ENCODE measurements around the gene WASL.

WASL gene

DNA sequence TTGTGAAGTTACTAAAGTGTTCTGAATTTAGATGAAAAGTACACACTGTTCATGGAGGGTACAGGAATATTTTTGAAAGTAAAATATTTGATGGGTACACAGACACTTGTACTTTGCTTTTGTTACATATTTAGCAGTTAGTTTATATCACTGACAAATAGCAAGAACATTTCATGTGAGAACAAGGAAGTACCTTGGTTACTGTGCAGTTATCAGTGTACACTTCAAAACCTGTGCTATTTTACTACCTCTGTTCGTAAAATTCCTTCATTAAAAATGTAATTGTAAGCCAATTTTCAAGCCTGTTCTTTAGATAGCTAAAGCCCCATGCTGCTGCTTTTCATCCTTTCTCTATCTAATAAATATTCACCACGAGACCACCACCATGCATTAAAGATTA is 39.8 kb upstream of the WASL start:
- Histone ChIP-seq H4K20me1 (ENCODE audit: insufficient read depth, low read length) (no peaks in the 10 kb centered on the region), H3K79me2 (ENCODE audit: low read length) (no peaks in the 10 kb centered on the region), H3K9me3 (ENCODE audit: insufficient read depth, low read length) (no peaks in the 10 kb centered on the region), H3K4me3 (ENCODE audit: low read length) (no peak overlapping the region; the same call in 1 of the 2 replicates), H3K36me3 (replicated peaks; ENCODE audit: low read depth, low read length) (no peaks in the 10 kb centered on the region), H2AFZ (ENCODE audit: low read depth, low read length) (peak overlapping the region; percentile 76), H3K27ac (ENCODE audit: low read length) (no peak overlapping the region), H3K27me3 (ENCODE audit: low read depth, low read length) (no peaks in the 10 kb centered on the region), H3K9ac (ENCODE audit: low read length) (peak overlapping the region; percentile 16; the same call in 1 of the 2 replicates), H3K4me2 (ENCODE audit: low read length) (peak overlapping the region; percentile 39), H3K4me1 (ENCODE audit: low read length) (peaks cover 48% of the 10 kb centered on the region)
- TF ChIP-seq, protein P1, sequence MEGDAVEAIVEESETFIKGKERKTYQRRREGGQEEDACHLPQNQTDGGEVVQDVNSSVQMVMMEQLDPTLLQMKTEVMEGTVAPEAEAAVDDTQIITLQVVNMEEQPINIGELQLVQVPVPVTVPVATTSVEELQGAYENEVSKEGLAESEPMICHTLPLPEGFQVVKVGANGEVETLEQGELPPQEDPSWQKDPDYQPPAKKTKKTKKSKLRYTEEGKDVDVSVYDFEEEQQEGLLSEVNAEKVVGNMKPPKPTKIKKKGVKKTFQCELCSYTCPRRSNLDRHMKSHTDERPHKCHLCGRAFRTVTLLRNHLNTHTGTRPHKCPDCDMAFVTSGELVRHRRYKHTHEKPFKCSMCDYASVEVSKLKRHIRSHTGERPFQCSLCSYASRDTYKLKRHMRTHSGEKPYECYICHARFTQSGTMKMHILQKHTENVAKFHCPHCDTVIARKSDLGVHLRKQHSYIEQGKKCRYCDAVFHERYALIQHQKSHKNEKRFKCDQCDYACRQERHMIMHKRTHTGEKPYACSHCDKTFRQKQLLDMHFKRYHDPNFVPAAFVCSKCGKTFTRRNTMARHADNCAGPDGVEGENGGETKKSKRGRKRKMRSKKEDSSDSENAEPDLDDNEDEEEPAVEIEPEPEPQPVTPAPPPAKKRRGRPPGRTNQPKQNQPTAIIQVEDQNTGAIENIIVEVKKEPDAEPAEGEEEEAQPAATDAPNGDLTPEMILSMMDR (IDR thresholded peaks at IDR 0.05; ENCODE audit: low read depth, low read length), result no peak
- TF ChIP-seq EZH2phosphoT487 (IDR thresholded peaks at IDR 0.05; ENCODE audit: low read depth), result no peak

DNA sequence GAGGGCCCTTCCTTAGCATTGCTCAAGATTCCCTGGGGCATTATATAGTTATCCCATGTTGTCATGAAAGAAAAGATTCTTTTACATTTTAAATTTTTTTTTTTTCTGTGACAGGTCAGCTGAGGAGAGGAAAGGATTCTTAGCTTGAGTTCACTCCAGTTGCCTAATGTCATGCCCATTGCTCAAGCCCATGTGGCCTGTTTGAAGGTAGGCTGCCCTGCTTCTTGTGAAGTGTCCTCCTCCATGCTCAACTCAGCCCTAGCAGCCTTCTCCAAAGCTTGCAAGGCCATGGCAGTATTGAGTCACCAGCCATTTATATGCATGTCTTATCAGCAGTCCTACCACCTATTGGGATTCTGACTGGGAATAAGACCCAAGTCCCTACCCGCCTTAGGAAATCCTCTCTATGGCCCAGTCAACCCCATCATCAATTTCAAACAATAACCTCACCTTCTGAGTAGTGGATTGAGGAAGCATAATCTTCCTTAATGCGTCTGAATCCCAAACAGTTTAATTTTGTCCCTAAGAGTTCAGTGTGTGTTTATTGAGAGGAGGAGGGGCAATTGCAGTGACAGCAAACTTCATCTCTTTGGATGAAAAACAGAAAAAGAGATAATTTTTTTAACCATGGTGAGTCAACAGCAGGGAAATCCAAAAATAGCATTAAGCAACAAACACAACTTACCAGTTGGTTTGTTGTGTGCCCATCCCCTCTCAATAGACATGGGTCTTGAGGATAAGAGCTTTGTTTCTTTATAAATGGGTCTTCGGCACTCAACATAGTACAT is 38.6 kb upstream of the WASL start:
- Histone ChIP-seq H3K4me2 (ENCODE audit: low read length) (no peak overlapping the region), H3K27ac (ENCODE audit: low read length) (no peak overlapping the region), H3K27me3 (ENCODE audit: low read depth, low read length) (no peaks in the 10 kb centered on the region), H3K9me3 (ENCODE audit: insufficient read depth, low read length) (no peaks in the 10 kb centered on the region), H3K9ac (ENCODE audit: low read length) (no peak overlapping the region), H3K4me1 (ENCODE audit: low read length) (peaks cover 41% of the 10 kb centered on the region), H4K20me1 (ENCODE audit: insufficient read depth, low read length) (no peaks in the 10 kb centered on the region), H3K79me2 (ENCODE audit: low read length) (no peaks in the 10 kb centered on the region), H3K4me3 (ENCODE audit: low read length) (no peak overlapping the region), H2AFZ (ENCODE audit: low read depth, low read length) (no peak overlapping the region), H3K36me3 (replicated peaks; ENCODE audit: low read depth, low read length) (no peaks in the 10 kb centered on the region)
- no peak for TF ChIP-seq EZH2phosphoT487 (IDR thresholded peaks at IDR 0.05; ENCODE audit: low read depth)
- TF ChIP-seq, protein P1 (IDR thresholded peaks at IDR 0.05; ENCODE audit: low read depth, low read length), result no peak

GRCh38 chr7:123784263-123784662 is 35.5 kb upstream of the WASL start:
- Histone ChIP-seq H3K4me1 (ENCODE audit: low read length) (peaks cover 15% of the 10 kb centered on the region), H3K4me2 (ENCODE audit: low read length) (no peak overlapping the region), H4K20me1 (ENCODE audit: insufficient read depth, low read length) (no peaks in the 10 kb centered on the region), H2AFZ (ENCODE audit: low read depth, low read length) (no peak overlapping the region), H3K27ac (ENCODE audit: low read length) (no peak overlapping the region), H3K36me3 (replicated peaks; ENCODE audit: low read depth, low read length) (no peaks in the 10 kb centered on the region), H3K9me3 (ENCODE audit: insufficient read depth, low read length) (no peaks in the 10 kb centered on the region), H3K27me3 (ENCODE audit: low read depth, low read length) (no peaks in the 10 kb centered on the region), H3K9ac (ENCODE audit: low read length) (no peak overlapping the region), H3K79me2 (ENCODE audit: low read length) (no peaks in the 10 kb centered on the region), H3K4me3 (ENCODE audit: low read length) (no peak overlapping the region)
- no peak for TF ChIP-seq EZH2phosphoT487 (IDR thresholded peaks at IDR 0.05; ENCODE audit: low read depth)
- TF ChIP-seq, protein P1 (IDR thresholded peaks at IDR 0.05; ENCODE audit: low read depth, low read length), result no peak

- no peaks in the 10 kb centered on the region for H3K36me3 ChIP-seq (replicated peaks; ENCODE audit: low read depth, low read length)
- TF ChIP-seq, protein P1 (IDR thresholded peaks at IDR 0.05; ENCODE audit: low read depth, low read length), result no peak
- TF ChIP-seq EZH2phosphoT487 (IDR thresholded peaks at IDR 0.05; ENCODE audit: low read depth), result no peak
- no peaks in the 10 kb centered on the region for H3K79me2 ChIP-seq (ENCODE audit: low read length)
- no peak overlapping the region for H3K4me3 ChIP-seq (ENCODE audit: low read length)
- no peak overlapping the region for H2AFZ ChIP-seq (ENCODE audit: low read depth, low read length)
- H3K27ac ChIP-seq (ENCODE audit: low read length), result no peak overlapping the region
- H4K20me1 ChIP-seq (ENCODE audit: insufficient read depth, low read length), result no peaks in the 10 kb centered on the region
- H3K4me1 ChIP-seq (ENCODE audit: low read length), result peaks cover 10% of the 10 kb centered on the region
- no peaks in the 10 kb centered on the region for H3K27me3 ChIP-seq (ENCODE audit: low read depth, low read length)
- H3K9me3 ChIP-seq (ENCODE audit: insufficient read depth, low read length), result no peaks in the 10 kb centered on the region
- no peak overlapping the region for H3K4me2 ChIP-seq (ENCODE audit: low read length)
- no peak overlapping the region for H3K9ac ChIP-seq (ENCODE audit: low read length)
These were observed 35.0 kb upstream of the WASL start for GRCh38 chr7:123783820-123784219.
